Vagina (tissue), 2 donors: ENCODE results near the gene UGGT1. TPM values are rescaled to one million over a fixed set of nuclear protein-coding genes. Genes with fewer than 3 reads are reported as not detected.

Source experiments
- DNase-seq, 2 donors: peaks; one replicate each; pipeline ENCODE4 v3.0.0-alpha.2; 2017; ENCODE audit errors: extremely low spot score in 2 of 2
- H3K27ac ChIP-seq: fragments of 200-600 bp; sonication (generic); one replicate; pipeline ENCODE4 v1.5.1; 2019
- H3K27me3 ChIP-seq: fragments of 200-600 bp; sonication (generic); one replicate; pipeline ENCODE4 v1.5.1; 2019
- H3K36me3 ChIP-seq, 2 donors: fragments of 200-600 bp; sonication (generic); one replicate each; pipeline ENCODE4 v1.5.1; 2017 to 2019
- H3K4me1 ChIP-seq: fragments of 200-600 bp; sonication (generic); one replicate; pipeline ENCODE4 v1.5.1; 2019
- H3K4me3 ChIP-seq, 2 donors: fragments of 200-600 bp; sonication (generic); 1 replicate in 1 of 2; 2 replicates in 1 of 2; pipeline ENCODE4 v1.5.1; 2016 to 2019
- H3K9me3 ChIP-seq: fragments of 200-600 bp; sonication (generic); one replicate; pipeline ENCODE4 v1.5.1; 2019
- CTCF ChIP-seq, 3 experiments: fragments of 450-650 bp in 2 of 3; fragments of 200-600 bp in 1 of 3; sonication (generic) in 1 of 3; IDR thresholded peaks; one replicate each; pipeline ENCODE4 v1.5.1; 2017 to 2019; ENCODE audit warnings: antibody characterized with exemption in 3 of 3, mild to moderate bottlenecking in 2 of 3, moderate library complexity in 2 of 3
- POLR2A ChIP-seq, 2 donors: fragments of 450-650 bp; IDR thresholded peaks; one replicate each; pipeline ENCODE4 v1.6.1; 2017; ENCODE audit warnings: antibody characterized with exemption in 2 of 2, mild to moderate bottlenecking in 2 of 2, moderate library complexity in 2 of 2
- POLR2AphosphoS5 ChIP-seq, 2 donors: sonication (generic); formaldehyde crosslinking; IDR thresholded peaks; one replicate each; pipeline ENCODE4 v1.9.0; 2017; ENCODE audit warnings: antibody characterized with exemption in 2 of 2, mild to moderate bottlenecking in 2 of 2, low read depth in 1 of 2; ENCODE audit not compliant: insufficient read depth in 1 of 2
- intact Hi-C: fragments of 100-400 bp; cut with DNase I; formaldehyde crosslinking; loops from one replicate; pipeline ENCODE4 v1.15.1; 2023
- total RNA-seq: library from RNA; depleted of rRNA; stranded (reverse); fragments of >200 nt; gene quantifications from one replicate; pipeline ENCODE4 v1.2.3, GENCODE V29; 2016

The UGGT1 gene
- total RNA-seq, 1 donor from 2014 or later: 40.5 TPM

- Histone ChIP-seq H3K27me3 (no peaks in the 10 kb centered on the region), H3K4me3 (no peak overlapping the region), H3K9me3 (no peaks in the 10 kb centered on the region), H3K4me1 (no peaks in the 10 kb centered on the region), H3K36me3 (no peaks in the 10 kb centered on the region), H3K27ac (no peak overlapping the region)
- no peak for DNase-seq
- intact Hi-C loops: no loop called here
- TF ChIP-seq CTCF (IDR thresholded peaks at IDR 0.05): no peak
Observed at GRCh38 chr2:128057334-128057733, 33.7 kb upstream of the UGGT1 start.

- Histone ChIP-seq H3K9me3 (no peaks in the 10 kb centered on the region), H3K27ac (no peak overlapping the region), H3K27me3 (no peaks in the 10 kb centered on the region), H3K4me3 (no peak overlapping the region), H3K4me1 (no peaks in the 10 kb centered on the region), H3K36me3 (no peaks in the 10 kb centered on the region)
- TF ChIP-seq POLR2AphosphoS5 (IDR thresholded peaks at IDR 0.05; ENCODE audit: insufficient read depth in 1 of 2, low read depth in 1 of 2): no peak
- TF ChIP-seq CTCF (IDR thresholded peaks at IDR 0.05): no peak
- no peak for TF ChIP-seq POLR2A (IDR thresholded peaks at IDR 0.05)
- no peak for DNase-seq
- intact Hi-C loops: no loop called here
Observed at GRCh38 chr2:128058114-128058513, 32.9 kb upstream of the UGGT1 start.

- Histone ChIP-seq H3K36me3 (no peaks in the 10 kb centered on the region), H3K4me3 (no peak overlapping the region), H3K4me1 (no peaks in the 10 kb centered on the region), H3K27me3 (no peaks in the 10 kb centered on the region), H3K27ac (no peak overlapping the region), H3K9me3 (no peaks in the 10 kb centered on the region)
- DNase-seq: no peak
- intact Hi-C loops: no loop called here
- TF ChIP-seq POLR2A (IDR thresholded peaks at IDR 0.05) (no peak), CTCF (IDR thresholded peaks at IDR 0.05) (no peak), POLR2AphosphoS5 (IDR thresholded peaks at IDR 0.05; ENCODE audit: insufficient read depth in 1 of 2, low read depth in 1 of 2) (no peak)
Observed at GRCh38 chr2:128062571-128062970, 28.4 kb upstream of the UGGT1 start.

- DNase-seq: no peak
- no peak overlapping the region for H3K27ac ChIP-seq
- no peaks in the 10 kb centered on the region for H3K36me3 ChIP-seq
- no peak overlapping the region for H3K4me3 ChIP-seq
- TF ChIP-seq POLR2A (IDR thresholded peaks at IDR 0.05): no peak
- TF ChIP-seq CTCF (IDR thresholded peaks at IDR 0.05): no peak
- no peaks in the 10 kb centered on the region for H3K4me1 ChIP-seq
- H3K27me3 ChIP-seq: no peaks in the 10 kb centered on the region
- H3K9me3 ChIP-seq: no peaks in the 10 kb centered on the region
- intact Hi-C loops: no loop called here
Observed at GRCh38 chr2:128064353-128064752, 26.6 kb upstream of the UGGT1 start.

- DNase-seq: no peak
- Histone ChIP-seq H3K4me1 (no peaks in the 10 kb centered on the region), H3K36me3 (no peaks in the 10 kb centered on the region), H3K9me3 (no peaks in the 10 kb centered on the region), H3K27ac (no peak overlapping the region), H3K4me3 (no peak overlapping the region), H3K27me3 (no peaks in the 10 kb centered on the region)
- TF ChIP-seq CTCF (IDR thresholded peaks at IDR 0.05) (no peak), POLR2AphosphoS5 (IDR thresholded peaks at IDR 0.05; ENCODE audit: insufficient read depth in 1 of 2, low read depth in 1 of 2) (no peak), POLR2A (IDR thresholded peaks at IDR 0.05) (no peak)
- intact Hi-C loops: no loop called here
Observed at GRCh38 chr2:128069769-128070168, 21.2 kb upstream of the UGGT1 start.
